Measurements from ENCODE around the gene MIS18A.

DNA sequence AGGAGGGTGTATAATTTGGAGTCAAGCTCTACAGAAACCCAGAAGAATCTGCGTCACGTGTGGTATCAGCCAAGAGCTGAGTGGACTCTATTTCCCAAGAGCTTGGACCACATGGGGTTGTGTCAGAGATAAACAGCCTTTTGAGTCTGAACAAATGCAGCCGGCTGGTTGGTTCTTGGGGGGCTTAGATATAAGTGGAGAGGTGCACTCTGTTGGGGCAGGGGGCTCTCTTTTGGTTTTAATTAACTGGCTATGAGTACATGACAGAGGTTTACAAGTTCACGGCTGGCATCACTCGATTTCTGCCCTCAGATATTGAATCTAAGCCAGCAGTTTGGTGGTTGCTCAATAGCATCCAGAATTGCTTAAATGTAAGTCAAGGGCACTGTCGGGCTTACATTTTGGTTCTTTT is 19.3 kb upstream of the MIS18A start:
- no peak for TF ChIP-seq CTCF (conservative IDR thresholded peaks at IDR 0.05; ENCODE audit: low read length)
- no peak for TF ChIP-seq EZH2phosphoT487 (IDR thresholded peaks at IDR 0.05; ENCODE audit: borderline replicate concordance)
